Sigmoid colon (tissue), 7 donors: ENCODE results near the gene SNX21. TPM values are rescaled to one million over a fixed set of nuclear protein-coding genes. Genes with fewer than 3 reads are reported as not detected.

Experiments
- DNase-seq: peaks from one replicate; pipeline ENCODE4 v3.0.0-alpha.2; 2019
- H3K27ac ChIP-seq, 4 donors: fragments of 200-600 bp; sonication (generic); one replicate each; pipeline ENCODE4 v1.5.1; 2016 to 2019; ENCODE audit warnings: mild to moderate bottlenecking in 1 of 4
- H3K27me3 ChIP-seq, 3 donors: fragments of 200-600 bp; sonication (generic); one replicate each; pipeline ENCODE4 v1.5.1; 2019; ENCODE audit warnings: mild to moderate bottlenecking in 1 of 3
- H3K36me3 ChIP-seq, 4 donors: fragments of 200-600 bp; sonication (generic); one replicate each; pipeline ENCODE4 v1.5.1; 2016 to 2019
- H3K4me1 ChIP-seq, 4 donors: fragments of 200-600 bp; sonication (generic); one replicate each; pipeline ENCODE4 v1.5.1; 2017 to 2019
- H3K4me3 ChIP-seq, 4 donors: fragments of 200-600 bp; sonication (generic); one replicate each; pipeline ENCODE4 v1.5.1; 2017 to 2019; ENCODE audit warnings: mild to moderate bottlenecking in 2 of 4, moderate library complexity in 1 of 4
- H3K9me3 ChIP-seq, 4 donors: fragments of 200-600 bp in 3 of 4; sonication (generic) in 3 of 4; one replicate each; pipeline versions ENCODE4 v1.5.1 to v1.6.1; 2013 to 2019
- CTCF ChIP-seq, 4 experiments: fragments of 450-650 bp in 3 of 4; fragments of 200-600 bp in 1 of 4; IDR thresholded peaks; one replicate each; pipeline ENCODE4 v1.5.1; 2016 to 2019; ENCODE audit warnings: antibody characterized with exemption in 4 of 4, mild to moderate bottlenecking in 3 of 4, moderate library complexity in 2 of 4
- EP300 ChIP-seq, 4 donors: sonication (generic); formaldehyde crosslinking; IDR thresholded peaks; one replicate each; pipeline ENCODE4 v1.6.1; 2017; ENCODE audit warnings: antibody characterized with exemption in 4 of 4
- POLR2A ChIP-seq, 2 donors: fragments of 450-650 bp; IDR thresholded peaks; one replicate each; pipeline ENCODE4 v1.6.1; 2016; ENCODE audit warnings: antibody characterized with exemption in 2 of 2, mild to moderate bottlenecking in 2 of 2, moderate library complexity in 2 of 2
- POLR2AphosphoS5 ChIP-seq, 4 donors: sonication (generic); formaldehyde crosslinking; IDR thresholded peaks; one replicate each; pipeline ENCODE4 v1.6.1; 2017; ENCODE audit warnings: antibody characterized with exemption in 4 of 4
- WGBS, 2 donors: extraction: QIAGEN DNeasy Blood & Tissue Kit; methylation state at CpG; one replicate each; pipeline ENCODE4 v1.1.7; 2013; 5-methylcytosine and 5-hydroxymethylcytosine counted together
- intact Hi-C: fragments of 100-400 bp; cut with DNase I; formaldehyde crosslinking; loops from one replicate; pipeline ENCODE4 v1.15.1; 2023
- polyA plus RNA-seq, 3 donors: library from polyadenylated mRNA; stranded (reverse); fragments of 200-250 nt; gene quantifications; one replicate each; pipeline ENCODE4 v1.2.3, GENCODE V29; 2013
- total RNA-seq, 4 donors: library from RNA; depleted of rRNA; stranded (reverse); fragments of >200 nt; gene quantifications; one replicate each; pipeline ENCODE4 v1.1.0, GENCODE V29; 2016
- donor health status: healthy with polysubstance abuse.
- donor health status: Bipolar disorder and iron deficiency.
- donor health status: healthy.

SNX21 gene
- total and polyA plus RNA-seq, 7 donors: 10.4 to 82.5 (median 46.7) TPM

GRCh38 chr20:45861221-45862075 is 27.8 kb downstream of the SNX21 start:
- DNase-seq: no peak
- intact Hi-C loops: no loop called here
- no peaks in the 10 kb centered on the region for H3K9me3 ChIP-seq
- peaks cover 0 to 21% (median 15%) of the 10 kb centered on the region in 4 donors for H3K4me1 ChIP-seq
- H3K36me3 ChIP-seq: no peaks in the 10 kb centered on the region
- H3K27me3 ChIP-seq: no peaks in the 10 kb centered on the region
- TF ChIP-seq POLR2A (IDR thresholded peaks at IDR 0.05): no peak
- TF ChIP-seq POLR2AphosphoS5 (IDR thresholded peaks at IDR 0.05): no peak
- no peak for TF ChIP-seq EP300 (IDR thresholded peaks at IDR 0.05)
- no peak for TF ChIP-seq CTCF (IDR thresholded peaks at IDR 0.05)
- H3K27ac ChIP-seq: no peak overlapping the region
- WGBS, 2 donors: 70 to 88% methylated on average over 7 of the region's 7 CpGs
- no peak overlapping the region for H3K4me3 ChIP-seq

- no peak for TF ChIP-seq CTCF (IDR thresholded peaks at IDR 0.05)
- TF ChIP-seq POLR2A (IDR thresholded peaks at IDR 0.05): no peak
- TF ChIP-seq EP300 (IDR thresholded peaks at IDR 0.05): no peak
- no peak for TF ChIP-seq POLR2AphosphoS5 (IDR thresholded peaks at IDR 0.05)
- WGBS, 2 donors: 65 to 87% methylated on average over 7 of the region's 7 CpGs
- no peaks in the 10 kb centered on the region for H3K9me3 ChIP-seq
- H3K27me3 ChIP-seq: no peaks in the 10 kb centered on the region
- H3K4me1 ChIP-seq: peaks cover 0 to 18% (median 8%) of the 10 kb centered on the region in 4 donors
- H3K36me3 ChIP-seq: no peaks in the 10 kb centered on the region
- no peak overlapping the region for H3K4me3 ChIP-seq
- intact Hi-C loops: no loop called here
- no peak for DNase-seq
- H3K27ac ChIP-seq: no peak overlapping the region
These were observed 30.2 kb downstream of the SNX21 start for GRCh38 chr20:45863543-45864470.

DNA sequence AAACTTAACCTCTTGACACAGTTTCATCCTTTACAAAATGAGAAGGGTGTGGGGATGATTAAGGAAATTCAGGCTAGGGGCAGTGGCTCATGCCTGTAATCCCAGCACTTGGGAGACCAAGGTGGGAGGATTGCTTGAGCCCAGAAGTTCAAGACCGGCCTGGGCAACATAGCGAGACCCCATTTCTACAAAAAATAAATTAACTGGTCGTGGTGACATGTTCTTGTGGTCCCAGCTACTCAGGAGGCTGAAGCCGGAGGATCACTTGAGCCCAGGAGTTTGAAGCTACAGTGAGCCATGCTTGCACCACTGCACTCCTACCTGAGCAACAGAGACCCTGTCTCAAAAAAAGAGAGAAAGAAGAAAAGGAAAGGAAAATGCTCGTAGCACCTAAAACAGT is 32.9 kb downstream of the SNX21 start:
- DNase-seq: peak; percentile 38
- intact Hi-C loops: no loop called here
- no peak overlapping the region for H3K27ac ChIP-seq
- TF ChIP-seq CTCF (IDR thresholded peaks at IDR 0.05) (no peak), EP300 (IDR thresholded peaks at IDR 0.05) (no peak), POLR2A (IDR thresholded peaks at IDR 0.05) (no peak), POLR2AphosphoS5 (IDR thresholded peaks at IDR 0.05) (no peak)
- H3K4me3 ChIP-seq: no peak overlapping the region
- 93 to 96% methylated on average over 5 of the region's 5 CpGs for WGBS, 2 donors
- no peaks in the 10 kb centered on the region for H3K27me3 ChIP-seq
- H3K9me3 ChIP-seq: no peaks in the 10 kb centered on the region
- H3K36me3 ChIP-seq: no peaks in the 10 kb centered on the region
- peaks cover 0 to 14% (median 6%) of the 10 kb centered on the region in 4 donors for H3K4me1 ChIP-seq

DNA sequence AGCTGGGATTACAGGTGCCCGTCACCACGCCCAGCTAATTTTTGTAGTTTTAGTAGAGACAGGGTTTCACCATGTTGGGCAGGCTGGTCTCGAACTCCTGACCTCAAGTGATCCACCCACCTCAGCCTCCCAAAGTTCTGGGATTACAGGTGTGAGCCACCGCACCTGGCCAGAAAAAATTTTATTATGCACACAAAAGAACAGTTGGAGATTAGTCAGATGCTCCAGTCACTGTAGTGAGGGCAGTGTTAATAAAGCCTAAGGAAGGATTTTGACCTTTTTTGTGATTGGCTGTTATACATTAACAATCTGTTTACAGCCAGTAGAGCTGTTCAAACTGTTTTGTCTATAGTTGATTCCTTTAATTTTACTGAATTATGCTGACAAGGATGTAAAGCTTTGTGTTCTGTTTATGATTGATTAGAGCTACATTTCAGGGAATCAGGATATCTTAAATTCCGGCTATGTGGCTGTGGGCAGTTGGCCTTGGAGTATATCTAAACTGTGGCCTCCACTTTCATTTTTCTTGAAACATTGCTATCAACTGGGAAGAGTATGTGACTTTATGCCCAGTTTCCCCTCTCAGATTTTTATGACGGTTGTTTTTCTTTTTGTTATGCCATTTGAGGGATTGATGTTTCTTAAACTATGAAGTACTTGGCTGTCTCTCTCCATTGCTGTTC is 33.7 kb downstream of the SNX21 start:
- WGBS, 2 donors: 35 to 73% methylated on average over 6 of the region's 6 CpGs
- DNase-seq: peak; percentile 9
- no peaks in the 10 kb centered on the region for H3K27me3 ChIP-seq
- H3K4me1 ChIP-seq: peaks cover 0 to 14% (median 6%) of the 10 kb centered on the region in 4 donors
- intact Hi-C loops: no loop called here
- no peaks in the 10 kb centered on the region for H3K36me3 ChIP-seq
- H3K4me3 ChIP-seq: no peak overlapping the region
- TF ChIP-seq CTCF (IDR thresholded peaks at IDR 0.05) (no peak), POLR2A (IDR thresholded peaks at IDR 0.05) (no peak), EP300 (IDR thresholded peaks at IDR 0.05) (no peak), POLR2AphosphoS5 (IDR thresholded peaks at IDR 0.05) (no peak)
- no peaks in the 10 kb centered on the region for H3K9me3 ChIP-seq
- H3K27ac ChIP-seq: peak overlapping the region in 2 of 4 donors; percentile 12 to 47
